Mesothelial cell of epicardium (in vitro differentiated cells): ENCODE results near the gene SH3RF2. TPM values are rescaled to one million over a fixed set of nuclear protein-coding genes. Genes with fewer than 3 reads are reported as not detected.

Experiments
- DNase-seq, 2 experiments: peaks; one replicate each; pipeline ENCODE4 v3.0.0; 2021; ENCODE audit warnings: low spot score in 2 of 2; ENCODE audit not compliant: unreplicated experiment in 2 of 2
- H3K27ac Mint-ChIP-seq: 2 replicates; pipeline ENCODE4 v1.8.0; 2021; ENCODE audit warnings: mixed read lengths
- H3K27me3 Mint-ChIP-seq: 2 replicates; pipeline ENCODE4 v1.8.0; 2021; ENCODE audit warnings: low read depth, mixed read lengths
- H3K36me3 Mint-ChIP-seq: 2 replicates; pipeline ENCODE4 v1.8.0; 2021; ENCODE audit warnings: mixed read lengths
- H3K4me1 Mint-ChIP-seq: 2 replicates; pipeline ENCODE4 v1.8.0; 2021; ENCODE audit warnings: mixed read lengths
- H3K4me3 Mint-ChIP-seq: 2 replicates; pipeline ENCODE4 v1.8.0; 2021; ENCODE audit warnings: mild to moderate bottlenecking, moderate library complexity, mixed read lengths
- H3K9me3 Mint-ChIP-seq: 2 replicates; pipeline ENCODE4 v1.8.0; 2021; ENCODE audit warnings: mixed read lengths
- total RNA-seq: library from RNA; stranded (reverse); gene quantifications from 3 replicates; pipeline ENCODE4 v1.2.1, GENCODE V29; 2021
- TF ChIP-seq, protein P1 (sequence below): fragments of 200-600 bp; sonication (generic); IDR thresholded peaks from one replicate; pipeline ENCODE4 v1.5.0; 2021; ENCODE audit warnings: antibody characterized with exemption; ENCODE audit not compliant: unreplicated experiment

The SH3RF2 gene
- total RNA-seq, 1 donor from 2014 or later = 3.2 TPM

DNA sequence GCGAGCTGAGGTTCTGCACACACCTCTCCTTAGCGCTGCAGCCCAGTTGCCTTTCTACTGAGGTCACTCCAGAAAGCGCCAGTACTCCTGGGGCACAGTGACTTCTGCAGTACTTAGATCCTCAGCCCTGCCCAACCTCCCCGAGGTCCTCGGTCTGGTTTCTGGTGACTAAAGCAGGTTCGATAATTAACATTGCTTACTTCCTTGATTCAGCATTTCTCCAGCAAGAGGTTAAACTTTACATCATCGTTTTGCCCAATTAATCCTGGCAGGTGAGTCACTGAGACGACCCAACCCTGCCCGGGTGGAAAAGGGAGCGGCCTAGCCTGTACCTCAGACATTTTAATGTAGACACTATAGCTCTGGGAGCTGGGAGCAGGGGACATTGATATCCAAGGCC, 91.4 kb downstream of the SH3RF2 start:
- TF ChIP-seq, protein P1, sequence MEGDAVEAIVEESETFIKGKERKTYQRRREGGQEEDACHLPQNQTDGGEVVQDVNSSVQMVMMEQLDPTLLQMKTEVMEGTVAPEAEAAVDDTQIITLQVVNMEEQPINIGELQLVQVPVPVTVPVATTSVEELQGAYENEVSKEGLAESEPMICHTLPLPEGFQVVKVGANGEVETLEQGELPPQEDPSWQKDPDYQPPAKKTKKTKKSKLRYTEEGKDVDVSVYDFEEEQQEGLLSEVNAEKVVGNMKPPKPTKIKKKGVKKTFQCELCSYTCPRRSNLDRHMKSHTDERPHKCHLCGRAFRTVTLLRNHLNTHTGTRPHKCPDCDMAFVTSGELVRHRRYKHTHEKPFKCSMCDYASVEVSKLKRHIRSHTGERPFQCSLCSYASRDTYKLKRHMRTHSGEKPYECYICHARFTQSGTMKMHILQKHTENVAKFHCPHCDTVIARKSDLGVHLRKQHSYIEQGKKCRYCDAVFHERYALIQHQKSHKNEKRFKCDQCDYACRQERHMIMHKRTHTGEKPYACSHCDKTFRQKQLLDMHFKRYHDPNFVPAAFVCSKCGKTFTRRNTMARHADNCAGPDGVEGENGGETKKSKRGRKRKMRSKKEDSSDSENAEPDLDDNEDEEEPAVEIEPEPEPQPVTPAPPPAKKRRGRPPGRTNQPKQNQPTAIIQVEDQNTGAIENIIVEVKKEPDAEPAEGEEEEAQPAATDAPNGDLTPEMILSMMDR = no peak
- Mint-ChIP-seq H3K27ac (peak overlapping the region; percentile 49), H3K27me3 (no peaks in the 10 kb centered on the region), H3K4me1 (peaks cover 15% of the 10 kb centered on the region), H3K4me3 (no peak overlapping the region), H3K9me3 (no peaks in the 10 kb centered on the region), H3K36me3 (no peaks in the 10 kb centered on the region)
- no peak for DNase-seq

DNA sequence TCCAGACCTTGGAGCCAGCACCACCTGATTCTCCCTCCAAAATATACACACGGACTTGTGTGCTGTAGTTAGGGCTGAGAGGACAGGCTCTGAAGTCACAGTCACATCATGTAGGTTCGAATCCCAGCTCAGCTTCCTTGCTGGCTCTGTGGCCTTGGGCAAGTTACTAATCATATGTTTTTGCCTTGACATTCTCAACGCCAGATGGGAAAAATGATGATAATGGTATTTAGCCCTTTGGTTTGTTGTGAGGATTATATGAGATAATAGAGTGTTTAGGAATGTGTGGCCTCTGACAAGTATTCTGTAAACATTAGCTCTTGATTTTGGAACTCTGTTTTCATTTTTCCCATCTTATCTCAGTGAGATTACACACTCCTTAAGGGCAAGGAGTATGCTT, 96.5 kb downstream of the SH3RF2 start:
- TF ChIP-seq, protein P1 = no peak
- H3K4me3 Mint-ChIP-seq = no peak overlapping the region
- H3K27me3 Mint-ChIP-seq = no peaks in the 10 kb centered on the region
- peaks cover 12% of the 10 kb centered on the region for H3K4me1 Mint-ChIP-seq
- H3K9me3 Mint-ChIP-seq = no peaks in the 10 kb centered on the region
- DNase-seq = no peak
- no peaks in the 10 kb centered on the region for H3K36me3 Mint-ChIP-seq
- no peak overlapping the region for H3K27ac Mint-ChIP-seq

DNA sequence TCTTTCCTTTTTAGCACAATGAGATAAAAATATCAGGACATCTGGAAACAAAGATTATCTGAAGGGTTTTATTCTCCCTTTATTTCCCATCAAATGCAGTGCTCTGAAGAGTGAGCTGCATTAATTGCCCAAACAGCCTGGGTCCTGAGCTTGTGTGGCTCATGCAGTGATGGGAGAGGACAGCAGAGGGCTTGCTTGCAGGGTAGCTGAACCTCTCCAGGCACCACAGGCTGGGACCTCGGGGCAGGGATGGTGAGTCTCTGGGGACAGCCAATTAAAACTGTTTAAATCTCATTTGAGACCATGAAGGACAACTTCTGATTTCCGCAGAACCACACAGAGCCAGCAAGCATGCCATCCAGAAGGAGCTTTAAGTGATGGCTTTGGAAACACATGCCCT, 97.7 kb downstream of the SH3RF2 start:
- peaks cover 9% of the 10 kb centered on the region for H3K4me1 Mint-ChIP-seq
- DNase-seq = no peak
- TF ChIP-seq, protein P1 = no peak
- H3K4me3 Mint-ChIP-seq = no peak overlapping the region
- H3K27me3 Mint-ChIP-seq = no peaks in the 10 kb centered on the region
- no peak overlapping the region for H3K27ac Mint-ChIP-seq
- H3K9me3 Mint-ChIP-seq = no peaks in the 10 kb centered on the region
- H3K36me3 Mint-ChIP-seq = no peaks in the 10 kb centered on the region

DNA sequence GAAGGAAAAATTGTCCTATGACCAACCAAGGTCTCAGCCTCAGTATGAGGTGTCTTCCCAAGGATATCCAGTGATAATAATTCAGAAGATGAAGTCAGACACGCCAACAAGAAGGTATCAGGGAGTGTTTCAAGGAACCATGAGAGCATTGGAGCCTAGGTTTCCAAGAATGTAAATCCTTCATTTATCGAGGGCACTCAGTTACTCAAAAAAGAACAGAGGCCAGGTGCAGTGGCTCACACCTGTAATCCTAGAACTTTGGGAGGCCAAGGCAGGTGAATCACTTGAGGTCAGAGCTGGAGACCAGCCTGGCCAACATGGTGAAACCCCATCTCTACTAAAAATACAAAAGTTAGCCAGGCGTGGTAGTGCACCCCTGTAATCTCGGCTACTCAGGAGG, 98.2 kb downstream of the SH3RF2 start:
- H3K27ac Mint-ChIP-seq = no peak overlapping the region
- peaks cover 6% of the 10 kb centered on the region for H3K4me1 Mint-ChIP-seq

DNA sequence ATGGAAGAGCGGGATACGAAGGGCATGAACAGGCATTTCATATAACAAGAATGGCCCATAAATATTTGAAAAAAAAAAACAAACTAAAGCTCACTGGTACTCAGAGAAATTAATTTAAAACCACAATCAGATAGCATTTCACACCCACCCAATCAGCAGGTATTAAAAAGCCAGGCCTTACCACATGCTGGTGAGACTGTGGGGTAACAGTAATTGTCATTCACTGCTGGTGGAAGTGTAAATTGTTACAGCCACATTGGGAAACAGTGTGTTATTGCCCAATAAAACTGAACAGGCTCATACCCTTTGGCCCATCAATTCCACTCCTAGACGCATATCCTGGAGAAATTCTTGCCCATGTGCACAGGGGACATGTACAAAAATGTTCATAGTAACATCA, 103.0 kb downstream of the SH3RF2 start:
- Mint-ChIP-seq H3K36me3 (no peaks in the 10 kb centered on the region), H3K27ac (no peak overlapping the region), H3K4me3 (no peak overlapping the region), H3K27me3 (no peaks in the 10 kb centered on the region), H3K9me3 (no peaks in the 10 kb centered on the region), H3K4me1 (no peaks in the 10 kb centered on the region)
- TF ChIP-seq, protein P1 = no peak
- no peak for DNase-seq

More for the DNA sequence above, 98.2 kb downstream of the SH3RF2 start:
- no peaks in the 10 kb centered on the region for H3K36me3 Mint-ChIP-seq
- TF ChIP-seq, protein P1 = no peak
- no peak for DNase-seq
- H3K27me3 Mint-ChIP-seq = no peaks in the 10 kb centered on the region
- H3K4me3 Mint-ChIP-seq = no peak overlapping the region
- H3K9me3 Mint-ChIP-seq = no peaks in the 10 kb centered on the region

DNA sequence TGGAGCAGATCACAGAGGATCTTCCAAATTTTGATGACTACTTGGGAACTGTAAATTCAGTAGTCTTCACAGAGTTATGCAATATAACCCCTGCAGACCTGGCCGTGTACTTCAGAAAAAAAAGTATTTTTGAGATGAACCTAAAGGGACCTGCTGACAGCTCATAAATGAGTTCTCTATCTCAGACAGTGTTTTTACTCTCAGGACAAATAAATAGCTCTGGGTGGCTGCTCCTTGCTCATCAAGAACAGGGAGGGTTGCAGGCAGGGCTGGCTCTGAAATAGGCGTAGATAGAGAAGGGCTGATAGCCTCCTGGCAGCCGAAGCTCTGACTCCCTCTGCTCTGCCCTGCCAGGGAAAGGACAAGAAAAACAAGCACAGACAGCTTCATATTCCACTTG, 104.1 kb downstream of the SH3RF2 start:
- Mint-ChIP-seq H3K9me3 (peaks cover 3% of the 10 kb centered on the region), H3K36me3 (no peaks in the 10 kb centered on the region), H3K4me3 (no peak overlapping the region), H3K27ac (no peak overlapping the region), H3K27me3 (no peaks in the 10 kb centered on the region), H3K4me1 (no peaks in the 10 kb centered on the region)
- no peak for DNase-seq
- TF ChIP-seq, protein P1 = no peak
